NCI-H446 (cell line): Measurements from ENCODE around the gene FAM72B.
"Not testable (repeated sequence)": the region's sequence is repeated elsewhere in the genome, so short reads cannot be mapped to it uniquely, and the experiment has no call there.

Experiments used
- DNase-seq, 2 experiments: peaks; one replicate each; lab custom pipeline; 2025; lab: John Stamatoyannopoulos, UW

FAM72B gene

GRCh38 chr1:121184290-121185127 lies at the start of gene FAM72B, which contains the start of gene SRGAP2C:
FAM72B (minus strand) TSS chr1:121184340; CDS start chr1:121183489, 851 bp downstream.
SRGAP2C (plus strand) TSS chr1:121184975; CDS start chr1:121187447, 2,472 bp downstream.
- peak; percentile 97 to 98 for DNase-seq

- DNase-seq = not testable (repeated sequence)
These were observed 48.4 kb upstream of the FAM72B start for GRCh38 chr1:121232445-121233125.

- DNase-seq = not testable (repeated sequence)
These were observed 46.5 kb upstream of the FAM72B start for GRCh38 chr1:121230636-121231035.

GRCh38 chr1:121227544-121228330 lies 43.6 kb upstream of the FAM72B start:
- DNase-seq = not testable (repeated sequence)

GRCh38 chr1:121226925-121227324 lies 42.8 kb upstream of the FAM72B start:
- not testable (repeated sequence) for DNase-seq

GRCh38 chr1:121226295-121226904 lies 42.3 kb upstream of the FAM72B start:
- DNase-seq = not testable (repeated sequence)

GRCh38 chr1:121224714-121225113 lies 40.6 kb upstream of the FAM72B start:
- DNase-seq = not testable (repeated sequence)

GRCh38 chr1:121221770-121222169 lies 37.6 kb upstream of the FAM72B start:
- DNase-seq = not testable (repeated sequence)

- not testable (repeated sequence) for DNase-seq
These were observed 32.5 kb upstream of the FAM72B start for GRCh38 chr1:121216676-121217075.

GRCh38 chr1:121215699-121216417 lies 31.7 kb upstream of the FAM72B start:
- not testable (repeated sequence) for DNase-seq

- DNase-seq = not testable (repeated sequence)
These were observed 30.5 kb upstream of the FAM72B start for GRCh38 chr1:121214544-121215156.

GRCh38 chr1:121213491-121213890 lies 29.4 kb upstream of the FAM72B start:
- DNase-seq = not testable (repeated sequence)

GRCh38 chr1:121210778-121211177 lies 26.6 kb upstream of the FAM72B start:
- DNase-seq = not testable (repeated sequence)

GRCh38 chr1:121208375-121208774 lies 24.2 kb upstream of the FAM72B start:
- DNase-seq = not testable (repeated sequence)

- DNase-seq = not testable (repeated sequence)
These were observed 23.2 kb upstream of the FAM72B start for GRCh38 chr1:121207328-121207727.

- not testable (repeated sequence) for DNase-seq
These were observed 21.9 kb upstream of the FAM72B start for GRCh38 chr1:121205786-121206711.

GRCh38 chr1:121202986-121203385 lies 18.8 kb upstream of the FAM72B start:
- DNase-seq = not testable (repeated sequence)

GRCh38 chr1:121200985-121201981 lies 17.1 kb upstream of the FAM72B start:
- not testable (repeated sequence) for DNase-seq
